GM21526 (cell line): ENCODE data around the gene FAM221B.

Experiments used
- ATAC-seq: cut with Tn5 transposase; IDR thresholded peaks from one replicate; pipeline ENCODE4 v1.9.1; 2021; ENCODE audit warnings: moderate library complexity; ENCODE audit not compliant: unreplicated experiment, low FRiP score

The FAM221B gene

DNA sequence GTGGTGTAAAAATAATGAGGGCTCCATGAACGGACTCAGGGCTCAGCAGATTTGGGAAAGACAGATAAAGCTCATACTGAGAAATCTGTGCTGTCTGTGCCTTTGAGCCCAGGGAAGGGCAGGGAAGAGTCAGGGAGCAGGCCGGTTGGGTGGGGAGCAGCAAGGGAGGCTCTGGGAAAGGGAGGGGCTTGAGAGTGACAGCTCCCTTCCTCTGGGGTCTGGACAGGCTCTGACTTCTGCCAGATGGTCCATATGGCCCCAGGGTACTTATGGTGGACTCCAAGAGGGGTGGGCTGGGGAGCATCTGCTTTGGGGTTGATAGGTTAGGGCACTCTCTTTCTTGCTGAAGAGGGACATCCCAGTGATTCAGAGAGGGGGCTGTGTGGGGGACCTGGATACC lies 35.1 kb downstream of the FAM221B start:
- no peak for ATAC-seq

DNA sequence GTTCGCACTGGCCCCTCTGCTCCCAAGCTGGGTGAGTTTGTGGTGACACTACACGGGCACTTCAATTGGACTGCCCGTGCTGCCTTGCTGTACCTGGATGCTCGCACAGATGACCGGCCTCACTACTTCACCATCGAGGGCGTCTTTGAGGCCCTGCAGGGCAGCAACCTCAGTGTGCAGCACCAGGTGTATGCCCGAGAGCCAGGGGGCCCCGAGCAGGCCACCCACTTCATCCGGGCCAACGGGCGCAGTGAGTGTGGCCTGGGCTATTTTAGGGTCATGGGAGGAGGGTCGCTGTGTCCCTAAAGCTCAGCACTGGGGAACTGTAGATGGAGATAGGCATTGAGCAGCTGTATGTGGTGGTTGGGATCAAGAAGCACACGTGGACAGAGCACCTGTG lies 35.7 kb downstream of the FAM221B start:
- no peak for ATAC-seq

DNA sequence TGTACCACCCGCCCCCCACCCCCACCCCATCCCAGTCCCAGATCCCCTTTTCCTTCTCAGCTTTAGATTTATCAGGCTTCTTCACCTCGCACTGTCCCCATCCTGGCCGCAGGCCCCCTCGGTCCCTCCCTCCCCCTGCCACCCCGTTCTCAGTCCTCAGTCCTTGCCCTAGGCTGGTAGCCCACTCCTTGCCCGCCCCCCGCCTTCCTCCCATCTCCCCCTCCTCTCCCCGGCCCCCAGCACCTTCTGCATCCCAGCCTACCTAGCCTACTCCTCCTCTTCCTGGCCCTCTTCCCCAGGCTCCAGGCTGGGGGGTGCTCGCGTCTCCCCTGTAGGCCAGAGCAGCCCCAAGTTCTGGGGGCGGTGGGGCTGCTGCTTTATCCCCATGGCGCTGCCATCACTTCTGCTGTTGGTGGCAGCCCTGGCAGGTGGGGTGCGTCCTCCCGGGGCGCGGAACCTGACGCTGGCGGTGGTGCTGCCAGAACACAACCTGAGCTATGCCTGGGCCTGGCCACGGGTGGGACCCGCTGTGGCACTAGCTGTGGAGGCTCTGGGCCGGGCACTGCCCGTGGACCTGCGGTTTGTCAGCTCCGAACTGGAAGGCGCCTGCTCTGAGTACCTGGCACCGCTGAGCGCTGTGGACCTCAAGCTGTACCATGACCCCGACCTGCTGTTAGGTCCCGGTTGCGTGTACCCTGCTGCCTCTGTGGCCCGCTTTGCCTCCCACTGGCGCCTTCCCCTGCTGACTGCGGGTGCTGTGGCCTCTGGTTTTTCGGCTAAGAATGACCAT lies 36.3 kb downstream of the FAM221B start:
- ATAC-seq = no peak

DNA sequence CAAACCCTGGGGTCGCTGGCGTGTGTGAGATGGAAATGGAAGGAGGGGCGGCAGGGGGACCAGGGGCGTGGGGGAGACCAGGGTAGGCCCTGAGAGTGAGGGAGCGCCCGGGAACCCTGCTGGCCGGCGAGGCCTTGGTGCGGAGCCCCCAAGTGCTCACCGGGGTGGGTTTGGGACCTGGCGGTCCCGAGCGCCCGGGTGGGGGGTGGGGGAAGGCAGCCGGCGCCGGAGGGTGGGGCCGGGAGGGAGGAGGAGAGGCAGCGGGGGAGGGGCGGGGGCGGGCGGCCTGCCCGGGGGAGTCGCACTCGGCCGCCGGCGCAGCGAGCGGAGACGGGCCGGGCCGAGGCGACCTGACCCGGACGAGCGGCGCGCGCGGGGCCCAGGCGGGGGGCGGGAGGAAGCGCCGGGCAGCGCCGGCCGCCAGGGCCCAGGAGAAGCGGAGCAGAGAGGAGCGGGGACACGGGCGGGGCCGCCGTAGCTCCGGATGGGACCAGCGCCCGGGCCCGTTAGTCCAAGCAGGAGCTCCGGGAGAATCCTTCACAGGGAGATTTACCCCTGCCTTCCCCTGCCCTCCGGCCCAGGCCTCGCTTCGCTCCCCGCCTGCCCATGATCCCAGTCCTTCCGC lies 37.1 kb downstream of the FAM221B start, which contains the start of gene NPR2:
TSS of gene NPR2 (plus strand) at position 295 of the 625 bp plus-strand sequence. CDS start 818 bp downstream, outside the sequence.
- no peak for ATAC-seq

DNA sequence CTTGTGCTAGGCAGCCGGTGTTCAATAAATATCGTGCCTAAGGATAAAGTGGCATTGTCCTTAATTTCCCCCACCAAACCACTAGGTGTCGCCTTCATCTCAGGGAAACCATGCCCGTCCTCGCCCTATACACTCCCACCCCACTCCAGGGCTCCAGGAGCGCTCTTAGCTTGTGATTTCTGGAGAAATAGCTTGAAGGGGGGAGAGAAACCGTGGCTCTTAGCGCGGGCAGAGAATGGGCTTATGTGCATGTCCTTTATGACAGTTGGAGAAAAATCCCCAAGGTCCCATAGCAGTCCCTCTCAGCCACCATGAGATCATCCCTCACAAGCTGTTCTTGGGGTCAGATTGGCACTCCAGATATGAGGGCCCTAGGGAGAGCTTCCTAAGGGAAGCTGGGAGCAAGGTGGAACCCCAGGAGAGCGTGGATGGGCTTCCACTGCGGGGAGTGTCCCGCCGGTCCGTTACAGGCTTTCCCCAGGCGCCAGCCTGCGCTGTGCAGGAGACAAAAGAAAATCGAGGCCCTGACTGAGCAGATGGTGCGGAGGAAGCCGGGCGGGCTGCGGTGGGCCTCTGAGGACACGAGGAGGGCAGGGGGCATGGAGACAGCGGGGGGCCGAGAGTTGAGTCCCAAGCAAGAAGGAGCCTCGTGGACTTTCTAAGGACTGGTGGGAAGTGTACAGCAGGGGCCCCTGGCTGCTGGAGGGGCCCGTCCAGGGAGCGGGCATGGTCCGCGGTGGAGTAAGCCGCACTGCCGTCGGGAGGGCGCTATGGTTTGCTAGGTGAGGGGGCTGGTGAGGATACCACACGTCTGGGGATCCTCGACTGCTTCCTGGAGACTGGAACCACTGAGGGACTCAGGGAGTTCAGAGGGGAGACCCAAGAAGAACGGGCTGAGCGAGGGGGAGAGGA lies 37.9 kb downstream of the FAM221B start:
- peak; percentile 70 for ATAC-seq

DNA sequence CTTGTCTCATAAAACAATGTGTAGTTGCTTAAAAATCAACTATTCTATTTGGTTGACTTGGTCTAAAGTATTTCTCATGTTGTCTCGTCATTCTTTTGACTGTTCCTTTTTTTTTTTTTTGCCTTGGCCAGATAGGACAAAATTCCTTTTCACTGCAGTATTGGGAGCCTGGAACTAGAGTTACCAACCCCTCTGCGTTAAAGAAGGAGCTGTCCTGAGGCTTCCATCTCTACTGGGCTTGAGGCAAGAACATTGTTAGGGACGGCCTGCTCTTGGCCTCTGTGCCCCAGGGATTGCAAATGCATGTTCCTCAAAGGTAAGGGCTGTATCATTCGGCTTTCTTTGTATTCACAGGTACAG lies 38.5 kb downstream of the FAM221B start:
- ATAC-seq = peak; percentile 11

DNA sequence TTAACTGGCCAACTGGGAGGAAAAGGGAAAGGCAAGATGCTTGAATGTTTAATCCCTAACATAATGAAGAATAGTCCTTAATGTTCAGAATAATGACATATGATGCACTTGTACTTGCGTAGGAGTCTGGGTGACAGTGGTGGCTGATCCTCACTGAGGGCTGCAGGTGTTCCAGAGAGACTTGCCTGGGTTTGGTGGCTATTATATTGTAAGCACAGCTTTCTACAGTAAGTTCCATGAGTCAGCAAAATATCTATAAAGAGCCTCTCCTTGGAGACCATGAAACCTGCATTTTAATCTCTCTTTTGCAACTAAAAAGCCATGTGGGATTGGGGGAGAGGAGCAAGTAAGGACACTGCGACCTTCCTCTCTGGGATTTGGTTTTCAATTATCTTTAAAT lies 39.0 kb downstream of the FAM221B start:
- ATAC-seq = no peak

DNA sequence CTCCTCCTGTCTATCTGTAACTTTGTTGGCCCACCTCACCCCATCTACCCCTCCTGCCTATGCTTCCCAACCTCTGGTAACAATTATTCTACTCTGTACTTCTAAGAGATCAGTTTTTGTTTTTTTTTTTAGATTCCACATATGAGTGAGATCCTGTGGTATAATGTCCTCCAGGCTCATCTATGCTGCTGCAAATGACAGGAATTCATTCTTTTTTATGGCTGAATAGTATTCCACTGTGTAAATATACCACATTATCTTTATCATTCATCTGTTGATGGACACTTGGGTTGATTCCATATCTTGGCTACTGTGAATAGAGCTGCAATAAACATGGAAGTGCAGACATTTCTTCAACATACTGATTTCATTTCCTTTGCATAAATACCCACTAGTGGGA lies 45.1 kb downstream of the FAM221B start:
- ATAC-seq = no peak

DNA sequence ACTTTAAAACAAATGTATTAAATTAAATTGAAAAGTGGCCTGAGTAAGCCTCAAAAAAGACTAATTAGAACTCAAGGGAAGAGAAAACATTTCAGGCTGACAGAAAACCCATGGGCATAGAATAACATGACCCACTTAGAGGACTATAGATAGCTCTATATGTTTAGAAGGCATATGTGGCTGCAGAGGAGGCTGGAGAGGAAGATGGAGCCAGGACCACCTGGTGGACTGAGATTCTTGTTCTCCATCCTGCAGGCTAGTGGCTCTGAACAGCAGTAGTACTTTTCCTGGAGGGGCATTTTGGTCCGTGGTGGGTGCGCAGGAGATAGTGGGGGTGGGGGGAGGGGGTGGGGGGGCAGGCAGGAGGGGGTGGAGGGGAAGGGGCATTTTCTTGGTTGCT lies 47.5 kb downstream of the FAM221B start:
- ATAC-seq = no peak

DNA sequence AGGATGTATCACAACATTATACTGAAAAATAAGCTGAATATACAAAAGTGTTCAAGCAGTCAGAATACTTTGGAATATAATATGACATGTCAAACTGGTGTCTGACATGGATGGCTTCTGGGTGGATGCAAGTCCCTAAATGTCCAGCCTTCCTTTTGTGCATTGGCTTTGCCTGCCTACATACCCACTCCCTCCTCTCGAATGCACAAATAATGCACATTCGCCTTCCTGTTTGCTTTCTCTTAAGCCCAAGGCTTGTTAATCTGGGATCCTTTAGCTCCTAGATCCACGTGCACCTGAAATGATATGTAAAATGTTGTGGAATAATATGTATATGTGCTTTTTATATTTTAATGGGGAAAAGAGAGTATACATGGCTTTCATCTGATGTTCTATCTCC lies 50.0 kb downstream of the FAM221B start:
- ATAC-seq = no peak

DNA sequence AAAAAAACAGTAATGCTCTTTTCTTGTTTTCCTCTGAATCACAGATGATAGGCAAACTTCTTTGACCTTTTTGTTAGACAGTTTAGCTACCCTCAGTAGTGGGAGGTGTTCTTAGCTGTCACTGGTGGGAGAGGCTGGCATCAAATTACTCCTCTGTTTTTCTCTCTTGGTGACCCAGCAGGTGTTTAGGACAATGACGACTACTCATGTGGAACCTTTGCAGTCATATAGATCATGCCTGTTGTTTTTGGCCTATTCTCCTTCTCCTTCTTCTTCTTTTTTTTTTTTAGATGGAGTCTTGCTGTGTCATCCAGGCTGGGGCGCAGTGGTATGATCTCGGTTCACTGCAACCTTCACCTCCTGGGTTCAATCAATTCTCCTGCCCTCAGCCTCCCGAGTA lies 52.5 kb downstream of the FAM221B start:
- no peak for ATAC-seq

DNA sequence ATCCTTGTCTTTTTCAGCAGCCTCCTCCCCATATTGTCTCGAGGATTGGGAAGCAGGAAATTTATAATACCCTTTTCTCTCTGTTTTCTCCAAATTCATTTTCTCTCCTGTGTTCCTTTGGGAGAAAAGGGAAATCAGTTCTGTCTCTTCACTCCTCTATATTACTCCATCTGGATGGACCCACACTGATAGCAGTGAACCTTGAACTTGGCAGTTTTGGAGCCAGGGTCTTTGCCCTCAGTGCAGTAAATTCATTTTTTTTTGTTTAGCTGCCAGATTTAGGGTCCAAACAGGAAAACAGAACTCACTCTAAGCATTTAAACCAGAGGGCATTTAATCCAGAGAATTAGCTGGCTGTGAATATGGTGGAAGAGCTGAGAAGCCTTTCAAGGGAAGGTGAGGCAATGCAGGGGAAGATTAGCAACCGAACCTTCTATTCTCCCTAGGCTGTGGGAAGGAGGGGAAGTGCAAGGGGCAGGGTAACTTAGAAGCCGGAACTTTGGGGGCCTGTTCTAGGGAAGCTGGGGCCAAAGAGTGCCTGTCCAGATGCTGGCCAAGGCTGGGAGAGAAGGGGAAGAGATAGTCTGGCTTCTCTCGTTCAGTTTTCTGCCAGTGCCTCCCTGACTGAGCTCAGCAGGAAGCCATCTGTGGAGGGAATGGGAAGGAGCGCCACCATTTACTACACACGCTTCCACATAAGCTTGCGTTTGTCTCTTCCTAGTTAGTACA lies 53.5 kb downstream of the FAM221B start:
- ATAC-seq = no peak

DNA sequence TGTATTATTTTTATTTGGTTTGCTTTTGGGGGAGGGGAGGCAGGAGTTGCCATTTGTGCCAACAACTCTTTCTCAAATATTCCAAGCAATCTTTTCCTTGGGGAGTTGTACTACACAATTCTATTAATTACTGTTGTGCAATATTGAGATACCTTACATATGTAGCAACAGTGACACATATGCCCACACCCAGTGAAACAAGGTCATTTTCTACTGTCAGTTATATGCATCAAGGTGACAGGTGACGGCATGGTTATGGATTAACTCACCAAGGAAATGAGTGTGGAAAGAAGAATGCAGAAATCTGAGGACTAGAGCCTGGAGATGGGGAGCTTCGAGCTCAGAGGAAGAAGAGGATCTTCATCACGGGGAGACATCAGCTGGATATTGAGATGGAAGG lies 56.6 kb downstream of the FAM221B start:
- ATAC-seq = no peak

DNA sequence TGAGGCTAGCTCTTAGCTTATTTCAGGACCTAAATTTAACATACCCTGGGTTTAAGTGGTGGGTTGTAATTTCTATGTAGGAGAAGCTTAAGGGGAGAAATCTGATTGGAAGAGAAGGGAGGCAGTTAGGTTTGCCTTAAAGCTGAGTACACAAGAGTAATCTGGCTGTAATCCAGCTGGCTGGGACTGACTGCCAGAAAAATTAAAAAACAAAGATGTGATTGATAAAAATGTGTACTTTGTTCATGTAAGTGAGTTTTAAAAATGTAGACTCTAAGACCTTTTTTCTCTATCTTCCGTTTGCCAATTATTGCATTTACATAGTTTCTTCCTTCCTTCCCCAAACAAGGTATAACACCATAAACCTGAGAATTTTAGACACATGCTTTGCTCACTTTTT lies 57.0 kb downstream of the FAM221B start:
- ATAC-seq = no peak

DNA sequence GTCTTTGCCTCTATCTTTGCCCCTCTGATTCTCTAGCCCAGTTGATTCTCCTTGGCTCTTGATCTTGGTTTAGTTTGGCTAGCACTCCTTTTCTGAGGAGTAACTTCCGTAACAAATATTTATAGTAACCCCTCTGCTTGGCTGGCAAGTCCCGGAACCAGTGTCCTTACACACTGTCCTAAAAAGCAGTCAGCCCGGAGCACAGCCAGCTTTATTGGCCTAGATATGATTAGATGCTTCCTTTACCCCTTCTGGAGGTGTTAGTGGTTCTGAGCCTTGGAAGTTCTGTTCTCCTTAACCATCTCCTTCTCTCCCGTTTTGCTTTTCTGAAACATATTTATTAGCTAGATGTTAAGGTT lies 57.5 kb downstream of the FAM221B start:
- ATAC-seq = no peak

DNA sequence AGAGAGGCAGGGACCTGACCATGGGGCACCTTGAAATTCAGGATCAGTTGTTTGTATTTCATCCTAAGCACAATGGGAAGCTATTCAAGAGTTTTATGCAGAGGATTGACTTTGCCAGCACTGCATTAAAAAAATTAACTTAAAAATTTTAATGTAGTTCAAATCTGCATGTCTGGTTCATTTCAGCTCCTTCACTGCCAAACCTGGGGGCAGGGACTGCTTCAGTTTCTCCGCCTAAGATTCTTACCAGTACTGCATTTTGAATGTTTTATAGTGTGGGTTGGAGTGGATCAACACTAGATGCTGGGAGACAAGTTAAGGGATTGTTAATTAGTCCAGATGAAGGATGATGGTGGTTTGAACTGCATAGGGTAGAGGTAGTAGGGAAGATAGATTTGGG lies 58.8 kb downstream of the FAM221B start:
- ATAC-seq = no peak

DNA sequence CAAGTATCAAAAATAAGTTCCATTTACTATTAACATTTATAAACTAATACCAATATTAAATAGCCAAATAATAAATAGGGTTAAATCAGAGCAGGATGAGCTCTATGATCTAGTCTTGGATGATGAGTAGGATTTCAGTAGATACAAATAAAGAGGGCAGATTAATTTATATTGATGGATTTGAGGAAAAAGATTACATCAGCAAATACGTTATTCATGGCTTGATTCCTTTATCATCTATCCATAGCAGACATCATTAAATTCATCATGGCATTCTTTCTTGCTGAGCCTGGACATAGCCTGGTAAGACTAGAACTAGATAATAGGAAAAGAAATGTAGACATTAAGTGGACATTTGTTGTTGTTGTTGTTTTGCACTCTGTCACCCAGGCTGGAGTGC lies 61.1 kb downstream of the FAM221B start:
- no peak for ATAC-seq

DNA sequence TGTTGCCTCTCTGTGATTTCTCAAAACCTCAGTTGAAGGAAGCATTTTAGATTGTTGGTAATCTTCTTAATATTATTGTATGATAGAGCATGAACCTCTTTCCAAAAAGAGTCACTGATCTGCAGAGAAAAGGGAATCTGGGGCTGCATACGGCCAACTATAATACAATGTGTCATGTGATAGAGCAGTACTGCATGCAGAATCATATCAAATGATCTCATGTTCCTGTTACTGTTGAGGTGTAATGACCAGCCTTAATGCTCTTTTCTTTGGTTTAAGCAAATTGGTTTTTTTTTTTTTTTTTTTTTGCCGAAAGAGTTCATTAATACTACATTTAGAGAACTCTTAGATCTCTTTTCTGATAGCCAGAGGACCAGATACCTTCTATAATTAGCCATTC lies 61.5 kb downstream of the FAM221B start:
- no peak for ATAC-seq
